SK-N-MC (cell line): Measurements from ENCODE around the gene GIMAP7.

Source experiments
- EZH2 ChIP-seq: fragments of 200-600 bp; sonication (generic); IDR thresholded peaks from one replicate; pipeline ENCODE4 v1.6.1; 2017; ENCODE audit warnings: antibody characterized with exemption
- POLR2AphosphoS5 ChIP-seq: IDR thresholded peaks from 2 replicates; pipeline ENCODE4 v1.6.1; 2012; ENCODE audit warnings: mild to moderate bottlenecking, low read depth, low read length, borderline replicate concordance

DNA sequence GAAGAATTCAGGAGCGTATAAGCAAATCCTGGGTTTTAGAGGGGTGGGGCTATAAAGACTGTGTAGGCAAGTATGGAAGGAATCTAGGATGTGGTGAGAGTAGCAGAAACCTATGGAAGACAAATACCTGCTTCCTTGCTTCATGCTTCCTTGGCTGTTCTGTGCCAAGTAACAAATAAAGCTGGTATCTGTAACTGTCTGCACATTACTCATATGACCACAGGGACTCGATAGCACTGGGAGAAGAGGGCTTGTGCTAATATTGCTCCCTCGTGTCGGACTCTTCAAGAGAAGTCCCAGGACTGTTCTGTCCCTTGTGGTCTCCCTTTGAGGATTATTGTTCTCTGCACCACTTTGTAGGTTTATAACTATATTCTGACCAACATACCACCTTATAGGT is 11.5 kb upstream of the GIMAP7 start:
- TF ChIP-seq POLR2AphosphoS5 = no peak
- TF ChIP-seq EZH2 = no peak
